Muscle of arm (tissue), 12 donors: ENCODE results near the gene LAP3. TPM values are rescaled to one million over a fixed set of nuclear protein-coding genes. Genes with fewer than 3 reads are reported as not detected.

Experiments used
- DNase-seq: peaks from one replicate; pipeline ENCODE4 v3.0.0-alpha.2; 2013
- polyA plus RNA-seq, 12 donors: library from polyadenylated mRNA; unstranded; fragments of 120-200 nt; gene quantifications; one replicate each; pipeline ENCODE4 v1.2.1, GENCODE V29; 2013; ENCODE audit not compliant: insufficient read length in 12 of 12

Gene LAP3
- polyA plus RNA-seq, 12 donors: 37.7 to 54.0 (median 45.7) TPM; not detected in 1

GRCh38 chr4:17614416-17615299, 37.7 kb downstream of the LAP3 start, which contains the start of gene MED28:
Gene MED28 (plus strand): TSS chr4:17614641. CDS start chr4:17614655, 14 bp downstream.
- DNase-seq: peak; percentile 96

GRCh38 chr4:17616283-17616682, 39.3 kb downstream of the LAP3 start:
- DNase-seq: no peak

DNA sequence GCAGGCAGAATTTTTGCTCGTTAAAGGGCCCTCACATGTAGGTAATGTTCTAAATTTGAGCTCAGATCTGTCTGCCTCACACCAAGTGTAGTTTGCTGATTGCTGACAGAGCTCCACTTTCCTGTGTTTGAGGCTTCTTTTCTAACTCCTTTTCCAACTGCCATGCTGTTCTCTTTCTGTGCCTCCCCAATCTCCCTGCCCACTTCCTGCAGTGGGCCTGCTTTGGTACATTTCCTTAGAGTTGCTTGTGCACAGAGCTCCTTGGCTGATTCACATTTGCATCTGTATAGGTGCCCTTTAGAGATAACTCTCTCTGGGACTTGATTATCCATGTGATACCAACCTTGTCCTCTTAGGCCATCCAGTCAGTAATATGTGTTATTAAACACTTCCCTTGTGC, 41.9 kb downstream of the LAP3 start:
- DNase-seq: no peak

DNA sequence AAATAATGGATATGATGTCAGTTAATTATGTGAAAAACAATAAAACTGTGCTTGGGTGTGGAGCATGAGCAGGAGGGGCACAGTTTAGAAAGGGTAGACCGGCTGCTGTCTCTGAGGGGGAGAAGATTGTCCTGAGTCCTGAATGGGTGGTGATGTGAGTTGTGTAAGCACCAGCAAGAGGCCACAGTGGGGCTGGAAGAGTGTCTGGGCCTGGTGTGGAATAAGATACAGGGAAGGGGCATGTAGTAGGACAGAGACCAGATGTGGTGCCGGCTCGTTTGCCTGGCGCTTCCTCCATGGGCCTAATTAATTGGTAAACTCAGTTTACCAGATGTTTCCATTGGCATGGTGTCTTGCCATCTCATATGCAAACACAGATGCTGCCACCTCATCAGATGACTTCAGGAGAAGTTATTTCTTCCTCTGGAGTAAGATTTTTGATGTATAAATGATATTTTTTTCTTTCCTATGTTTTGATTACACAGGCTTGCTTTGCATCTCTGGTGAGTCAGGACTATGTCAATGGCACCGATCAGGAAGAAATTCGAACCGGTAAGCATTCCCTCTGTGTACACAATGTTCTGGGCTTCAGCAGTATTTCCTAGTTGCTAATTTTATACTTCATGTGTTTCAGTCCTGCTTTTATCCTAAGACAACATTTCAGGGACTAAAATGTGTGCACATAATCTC, 42.6 kb downstream of the LAP3 start:
- no peak for DNase-seq

- DNase-seq: no peak
These were observed 46.5 kb downstream of the LAP3 start for GRCh38 chr4:17623451-17624001.

- no peak for DNase-seq
These were observed 47.8 kb downstream of the LAP3 start for GRCh38 chr4:17624821-17625220.

DNA sequence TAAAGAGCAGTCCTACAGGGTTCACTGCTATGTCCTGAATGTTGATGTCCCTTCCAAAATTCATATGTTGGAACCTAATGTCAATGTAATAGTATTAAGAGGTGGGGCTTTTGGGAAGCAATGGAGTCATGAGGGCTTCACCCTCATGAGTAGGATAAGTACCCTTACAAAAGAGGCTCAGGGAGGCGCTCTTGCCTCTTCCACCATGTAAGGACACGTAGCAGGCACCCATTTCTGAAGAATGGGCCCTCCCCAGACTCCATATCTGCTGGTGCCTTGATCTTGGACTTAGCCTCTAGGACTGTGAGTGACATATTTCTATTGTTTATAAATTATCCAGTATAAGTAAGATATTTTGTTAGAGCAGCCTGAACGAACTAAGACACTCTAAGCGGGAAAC, 53.2 kb downstream of the LAP3 start:
- no peak for DNase-seq

DNA sequence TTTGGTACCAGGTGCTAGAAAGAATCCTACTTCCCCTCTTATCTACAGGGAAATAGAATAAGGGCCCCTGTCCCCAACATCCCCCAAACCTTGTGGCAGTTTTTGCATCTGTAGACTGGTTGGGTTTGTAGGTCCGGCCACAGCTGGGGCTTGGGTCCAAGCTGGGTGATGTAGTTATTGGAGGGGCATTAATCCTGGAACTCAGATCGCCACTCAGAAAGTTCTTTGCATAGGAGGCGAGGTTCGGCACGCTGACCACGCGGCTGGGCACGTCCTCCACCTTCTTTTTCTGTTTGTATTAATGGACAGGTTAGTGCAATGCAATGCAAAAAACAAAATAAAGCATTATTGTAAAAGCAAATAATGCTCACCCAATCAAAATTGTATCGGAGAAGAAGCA, 56.6 kb downstream of the LAP3 start:
- no peak for DNase-seq

DNA sequence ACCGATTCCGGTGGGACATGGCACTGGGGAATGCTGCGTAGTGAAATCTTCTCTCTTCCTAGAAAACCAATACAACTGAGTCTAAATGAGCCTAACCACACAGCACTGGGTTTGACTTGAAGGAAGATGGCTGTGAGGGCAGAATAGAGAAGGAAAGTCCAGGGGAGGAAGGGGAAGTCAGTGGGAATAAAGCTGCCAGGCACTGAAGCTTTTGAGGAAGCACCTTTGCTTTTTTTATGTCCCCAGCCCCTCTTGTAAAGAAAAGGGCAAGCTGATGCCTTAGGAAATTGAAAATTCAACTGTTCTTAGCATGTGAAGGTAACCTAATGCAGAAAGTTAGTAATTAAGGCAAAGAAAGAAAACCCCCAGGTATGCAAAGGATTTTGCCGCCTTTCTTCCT, 58.1 kb downstream of the LAP3 start:
- DNase-seq: no peak

- no peak for DNase-seq
These were observed 59.3 kb downstream of the LAP3 start for GRCh38 chr4:17636341-17636695.

DNA sequence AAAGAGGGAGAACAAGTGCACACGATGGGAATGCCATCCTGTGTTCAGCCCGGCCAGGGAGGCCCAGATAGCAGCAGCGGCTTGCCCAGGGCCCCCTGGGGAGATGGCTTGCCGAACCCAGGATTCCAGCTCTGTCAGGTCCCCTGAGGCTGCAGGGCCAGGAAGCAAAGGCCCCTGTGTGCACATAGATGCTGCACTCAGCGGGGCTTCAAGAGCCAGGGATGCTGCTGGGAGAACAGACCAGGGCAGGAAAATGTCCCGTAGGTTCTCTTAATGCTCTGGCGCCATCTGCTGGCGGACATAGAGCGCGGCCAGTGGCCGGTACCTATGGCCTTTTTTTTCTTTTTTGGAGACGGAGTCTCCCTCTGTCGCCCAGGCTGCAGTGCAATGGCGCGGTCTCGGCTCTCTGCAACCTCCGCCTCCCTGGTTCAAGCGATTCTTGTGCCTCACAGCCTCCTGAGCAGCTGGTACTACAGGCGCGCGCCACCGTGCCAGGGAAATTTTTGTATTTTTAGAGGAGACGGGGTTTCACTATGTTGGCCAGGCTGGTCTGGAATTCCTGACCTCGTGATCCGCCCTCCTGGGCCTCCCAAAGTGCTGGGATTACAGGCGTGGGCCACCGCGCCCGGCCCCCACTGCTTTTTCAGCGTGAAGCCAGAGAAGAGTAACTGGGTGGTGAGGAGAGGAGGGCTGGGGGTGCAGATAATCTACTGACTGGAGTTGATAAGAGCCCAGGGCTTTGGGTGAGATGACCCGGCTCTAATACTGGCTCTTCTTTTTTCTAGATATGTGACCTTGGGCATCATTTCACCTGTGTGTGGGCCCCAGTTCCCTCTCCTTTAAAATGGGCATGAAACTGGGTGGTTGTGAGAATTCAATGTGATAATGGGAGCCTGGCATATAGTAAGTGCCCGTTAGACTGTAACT, 60.0 kb downstream of the LAP3 start:
- peak; percentile 71 for DNase-seq

- DNase-seq: no peak
These were observed 62.1 kb downstream of the LAP3 start for GRCh38 chr4:17639136-17639535.

- DNase-seq: no peak
These were observed 65.4 kb downstream of the LAP3 start for GRCh38 chr4:17642398-17642783.

- DNase-seq: no peak
These were observed 69.7 kb downstream of the LAP3 start for GRCh38 chr4:17646693-17647092.

- DNase-seq: no peak
These were observed 70.3 kb downstream of the LAP3 start for GRCh38 chr4:17647176-17647806.

DNA sequence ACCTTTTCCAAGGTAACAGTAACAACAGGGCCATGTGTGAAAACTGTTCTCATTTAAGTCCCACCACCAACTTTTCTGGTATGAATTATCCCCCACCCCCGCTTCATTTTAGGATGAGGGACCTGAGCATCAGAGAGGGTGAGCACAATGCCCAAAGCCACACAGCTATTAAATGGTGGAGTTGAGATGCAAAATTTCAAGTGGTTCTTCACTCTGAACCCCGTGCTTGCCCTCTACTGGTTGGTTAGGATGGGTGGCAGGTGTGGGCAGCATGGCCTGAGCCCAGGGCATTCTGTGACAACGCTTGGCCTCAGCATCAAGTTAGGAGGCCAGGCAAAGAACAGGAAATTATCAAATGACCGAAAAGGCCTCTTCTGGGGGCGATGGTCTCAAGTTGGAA, 70.9 kb downstream of the LAP3 start:
- DNase-seq: no peak

DNA sequence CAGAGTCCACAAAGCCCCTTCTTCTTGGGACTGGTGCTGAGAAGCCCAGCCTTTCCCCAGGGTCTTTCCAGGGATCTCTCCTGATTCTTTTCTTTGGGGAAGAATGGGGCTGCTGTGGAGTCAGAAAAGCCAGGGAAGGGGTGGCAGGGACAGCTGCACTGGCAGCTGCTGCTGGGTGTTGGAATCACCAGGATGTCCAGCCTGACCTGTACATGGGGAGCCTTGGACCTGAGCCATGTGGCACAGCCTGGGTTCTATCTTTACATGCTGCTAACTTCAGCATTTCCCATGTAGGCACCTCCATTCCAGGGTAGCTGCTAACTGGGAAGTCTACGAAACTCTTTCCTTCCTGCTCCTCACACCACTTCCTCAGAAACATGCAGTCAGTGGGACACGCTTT, 73.4 kb downstream of the LAP3 start:
- DNase-seq: no peak

DNA sequence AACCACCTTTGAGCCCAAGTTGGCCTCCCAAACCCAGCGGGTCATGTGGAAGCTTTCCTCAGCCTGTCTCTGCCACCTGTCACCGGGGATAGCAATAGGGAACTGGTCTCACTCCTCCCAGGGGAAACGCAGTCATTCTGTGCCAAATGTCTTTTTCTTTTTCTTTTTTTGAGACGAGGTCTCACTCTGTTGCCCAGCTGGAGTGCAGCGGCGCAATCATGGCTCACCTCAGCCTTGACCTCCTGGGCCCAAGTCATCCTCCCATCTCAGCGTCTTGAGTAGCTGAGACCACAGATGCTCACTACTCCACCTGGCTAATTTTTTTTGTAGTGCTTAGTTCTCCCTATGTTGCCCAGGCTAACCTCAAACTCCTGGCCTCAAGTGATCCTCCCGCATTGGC, 77.7 kb downstream of the LAP3 start:
- DNase-seq: no peak

DNA sequence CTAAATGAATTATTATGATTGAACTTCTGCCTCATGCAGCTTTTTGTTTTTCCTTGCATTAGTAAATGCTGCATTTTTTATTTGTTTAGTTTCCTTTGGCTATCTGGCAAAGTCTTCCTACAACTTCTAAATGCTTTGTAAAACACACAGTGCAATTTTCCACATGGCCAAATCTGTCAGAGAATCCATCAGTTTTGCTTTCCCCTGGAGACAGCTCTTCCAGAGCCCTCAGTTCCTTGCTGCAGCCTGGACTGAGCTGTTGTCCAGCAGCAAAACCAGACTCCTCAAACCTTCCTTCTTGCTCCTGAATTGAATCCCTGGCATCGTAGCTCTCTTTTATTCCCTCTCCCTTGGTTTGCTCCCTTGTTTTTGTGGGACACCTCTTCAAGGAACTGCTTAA, 80.1 kb downstream of the LAP3 start:
- no peak for DNase-seq
